HepG2 (cell line): Measurements from ENCODE around the gene MTRF1. TPM values are rescaled to one million over a fixed set of nuclear protein-coding genes. Genes with fewer than 3 reads are reported as not detected.
A peak's percentile ranks its signal among the peaks of the same experiment; 100 is the strongest.

Source experiments
- ETV6 ChIP-seq: sonication (generic); formaldehyde crosslinking; conservative IDR thresholded peaks from 2 replicates; pipeline ENCODE4 v1.4.0; 2020; ENCODE audit warnings: missing genetic modification reagents
- IKZF4 ChIP-seq: sonication (generic); formaldehyde crosslinking; IDR thresholded peaks from 2 replicates; pipeline ENCODE4 v1.5.1; 2020; ENCODE audit warnings: borderline replicate concordance, mild to moderate bottlenecking, low read depth, missing genetic modification reagents; ENCODE audit errors: not compliant biosample characterization
- IRF2 ChIP-seq: IDR thresholded peaks from 2 replicates; pipeline ENCODE4 v1.6.1; 2018; ENCODE audit warnings: missing genetic modification reagents, missing compliant biosample characterization
- KAT8 ChIP-seq: IDR thresholded peaks from 2 replicates; pipeline ENCODE4 v1.6.1; 2016; ENCODE audit warnings: missing genetic modification reagents, missing compliant biosample characterization
- MAFK ChIP-seq, 2 experiments: IDR thresholded peaks in 1 of 2; conservative IDR thresholded peaks in 1 of 2; 2 replicates each; pipeline ENCODE4 v1.6.1; 2011; ENCODE audit warnings: improper control_type of control experiment in 2 of 2, low read length in 2 of 2
- MIER2 ChIP-seq: IDR thresholded peaks from 2 replicates; pipeline ENCODE4 v1.6.1; 2016; ENCODE audit warnings: missing biosample characterization, missing genetic modification reagents
- POGZ ChIP-seq: sonication (generic); formaldehyde crosslinking; IDR thresholded peaks from 2 replicates; pipeline ENCODE4 v1.4.0; 2020; ENCODE audit warnings: mild to moderate bottlenecking, missing genetic modification reagents
- REL ChIP-seq: sonication (generic); formaldehyde crosslinking; conservative IDR thresholded peaks from 2 replicates; pipeline ENCODE4 v1.8.0; 2022; ENCODE audit warnings: mild to moderate bottlenecking, missing genetic modification reagents, moderate library complexity
- SNAPC2 ChIP-seq: sonication (generic); formaldehyde crosslinking; IDR thresholded peaks from 2 replicates; pipeline ENCODE4 v1.8.1; 2022; ENCODE audit warnings: mild to moderate bottlenecking, missing genetic modification reagents
- TOPORS ChIP-seq: sonication (generic); formaldehyde crosslinking; IDR thresholded peaks from 2 replicates; pipeline ENCODE4 v1.8.0; 2023; ENCODE audit warnings: mild to moderate bottlenecking, missing genetic modification reagents
- ZBTB42 ChIP-seq: sonication (generic); formaldehyde crosslinking; IDR thresholded peaks from 2 replicates; pipeline ENCODE4 v1.5.0; 2020; ENCODE audit warnings: mild to moderate bottlenecking, missing genetic modification reagents
- ZFP1 ChIP-seq: IDR thresholded peaks from 2 replicates; pipeline ENCODE4 v1.6.1; 2016
- ZNF280D ChIP-seq: sonication (generic); formaldehyde crosslinking; IDR thresholded peaks from 2 replicates; pipeline ENCODE4 v1.5.1; 2020; ENCODE audit warnings: mild to moderate bottlenecking, missing genetic modification reagents
- ZNF343 ChIP-seq: sonication (generic); formaldehyde crosslinking; IDR thresholded peaks from 2 replicates; pipeline ENCODE4 v1.4.0; 2020; ENCODE audit warnings: mild to moderate bottlenecking, missing genetic modification reagents
- ZNF564 ChIP-seq: sonication (generic); formaldehyde crosslinking; IDR thresholded peaks from 2 replicates; pipeline ENCODE4 v1.8.1; 2023; ENCODE audit warnings: mild to moderate bottlenecking, missing genetic modification reagents
- ZNF781 ChIP-seq: sonication (generic); formaldehyde crosslinking; IDR thresholded peaks from 2 replicates; pipeline ENCODE4 v1.5.1; 2020; ENCODE audit warnings: borderline replicate concordance, mild to moderate bottlenecking, missing genetic modification reagents; ENCODE audit errors: not compliant biosample characterization
- ZNF878 ChIP-seq: sonication (generic); formaldehyde crosslinking; IDR thresholded peaks from 2 replicates; pipeline ENCODE4 v1.8.1; 2023; ENCODE audit warnings: mild to moderate bottlenecking, missing genetic modification reagents, moderate library complexity
- polyA plus RNA-seq, 8 experiments: library from polyadenylated mRNA; depleted of rRNA in 3 of 8; stranded (reverse) in 7 of 8; unstranded in 1 of 8; fragments of >200 nt; fragmentation: Illumina TruSeq in 4 of 8; extraction: Trizol in 4 of 8; gene quantifications; 2 replicates each; pipeline versions ENCODE4 v1.2.1 to v1.2.3, GENCODE V29; 2011 to 2016; ENCODE audit warnings: low read depth in 4 of 8, missing spikeins in 1 of 8, mixed read lengths in 1 of 8; ENCODE audit not compliant: insufficient read depth in 1 of 8
- total RNA-seq, 5 experiments: library from RNA; depleted of rRNA; stranded (reverse); fragments of >200 nt; fragmentation: Illumina TruSeq; extraction: Trizol; gene quantifications; 2 replicates each; pipeline ENCODE4 v1.2.3, GENCODE V29; 2016; ENCODE audit warnings: low read depth in 1 of 5
- TF ChIP-seq, protein P1 (sequence below): sonication (generic); formaldehyde crosslinking; conservative IDR thresholded peaks from 2 replicates; pipeline ENCODE4 v1.4.0; 2020; ENCODE audit warnings: mild to moderate bottlenecking, missing genetic modification reagents, moderate library complexity
- TF ChIP-seq, protein P2 (sequence below): sonication (generic); formaldehyde crosslinking; IDR thresholded peaks from 2 replicates; pipeline ENCODE4 v1.4.0; 2020; ENCODE audit warnings: missing genetic modification reagents, borderline replicate concordance
- TF ChIP-seq, protein P3 (sequence below): IDR thresholded peaks from 2 replicates; pipeline ENCODE4 v1.6.1; 2016; ENCODE audit warnings: missing compliant biosample characterization, missing genetic modification reagents, borderline replicate concordance

Gene MTRF1
- total and polyA plus RNA-seq, 2 of the 13 experiments (the other 11 are each of a cell fraction or from before 2014, with no cell fraction given), result 21.6 to 27.2 TPM

DNA sequence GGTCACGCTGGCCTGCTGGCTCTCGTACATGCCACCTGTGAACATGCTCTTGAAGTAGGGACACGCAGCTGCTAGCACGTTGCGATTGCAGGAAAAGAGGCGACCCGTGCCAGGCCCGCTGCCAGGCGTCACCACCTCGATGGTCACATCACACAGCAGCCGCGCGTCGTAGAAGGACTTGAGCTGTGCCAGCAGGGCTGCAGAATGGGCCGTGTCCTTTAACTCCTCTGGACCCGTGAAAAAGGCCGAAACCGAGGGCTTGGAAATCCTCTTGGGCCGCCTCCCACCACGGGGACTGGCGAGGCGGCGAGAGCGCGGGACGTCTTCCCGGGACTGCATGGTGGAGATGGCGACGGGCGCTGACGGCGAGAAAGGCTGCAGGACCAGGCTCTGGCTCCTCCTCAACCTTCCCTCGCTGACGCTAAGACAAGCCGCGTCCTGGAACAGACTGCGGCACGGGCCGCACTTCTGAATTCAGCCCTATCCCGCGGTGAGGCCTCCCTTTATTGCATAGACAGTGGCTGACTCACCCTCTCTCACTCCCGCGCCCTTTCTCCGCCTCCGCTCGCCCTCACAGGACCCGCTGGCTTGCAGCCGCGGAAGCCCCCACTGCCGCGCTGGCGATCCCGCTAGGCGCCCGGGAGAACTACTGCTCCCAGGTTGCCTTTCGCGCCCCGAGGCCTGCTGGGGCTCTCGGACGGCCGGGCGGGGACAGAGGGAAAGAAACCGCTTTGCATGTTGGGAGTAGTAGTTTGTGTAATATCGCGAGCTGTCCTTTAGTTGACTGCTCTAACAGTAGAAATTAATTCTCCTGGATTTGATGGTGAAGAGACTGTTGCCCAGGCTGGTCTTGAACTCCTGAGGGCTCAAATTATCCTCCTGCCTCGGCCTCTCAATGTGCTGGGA, 69.2 kb downstream of the MTRF1 start, which contains the start of gene KBTBD7 (continued):
- TF ChIP-seq, protein P1, sequence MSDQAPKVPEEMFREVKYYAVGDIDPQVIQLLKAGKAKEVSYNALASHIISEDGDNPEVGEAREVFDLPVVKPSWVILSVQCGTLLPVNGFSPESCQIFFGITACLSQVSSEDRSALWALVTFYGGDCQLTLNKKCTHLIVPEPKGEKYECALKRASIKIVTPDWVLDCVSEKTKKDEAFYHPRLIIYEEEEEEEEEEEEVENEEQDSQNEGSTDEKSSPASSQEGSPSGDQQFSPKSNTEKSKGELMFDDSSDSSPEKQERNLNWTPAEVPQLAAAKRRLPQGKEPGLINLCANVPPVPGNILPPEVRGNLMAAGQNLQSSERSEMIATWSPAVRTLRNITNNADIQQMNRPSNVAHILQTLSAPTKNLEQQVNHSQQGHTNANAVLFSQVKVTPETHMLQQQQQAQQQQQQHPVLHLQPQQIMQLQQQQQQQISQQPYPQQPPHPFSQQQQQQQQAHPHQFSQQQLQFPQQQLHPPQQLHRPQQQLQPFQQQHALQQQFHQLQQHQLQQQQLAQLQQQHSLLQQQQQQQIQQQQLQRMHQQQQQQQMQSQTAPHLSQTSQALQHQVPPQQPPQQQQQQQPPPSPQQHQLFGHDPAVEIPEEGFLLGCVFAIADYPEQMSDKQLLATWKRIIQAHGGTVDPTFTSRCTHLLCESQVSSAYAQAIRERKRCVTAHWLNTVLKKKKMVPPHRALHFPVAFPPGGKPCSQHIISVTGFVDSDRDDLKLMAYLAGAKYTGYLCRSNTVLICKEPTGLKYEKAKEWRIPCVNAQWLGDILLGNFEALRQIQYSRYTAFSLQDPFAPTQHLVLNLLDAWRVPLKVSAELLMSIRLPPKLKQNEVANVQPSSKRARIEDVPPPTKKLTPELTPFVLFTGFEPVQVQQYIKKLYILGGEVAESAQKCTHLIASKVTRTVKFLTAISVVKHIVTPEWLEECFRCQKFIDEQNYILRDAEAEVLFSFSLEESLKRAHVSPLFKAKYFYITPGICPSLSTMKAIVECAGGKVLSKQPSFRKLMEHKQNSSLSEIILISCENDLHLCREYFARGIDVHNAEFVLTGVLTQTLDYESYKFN (CRISPR knock-in tag), result no peak; the same call in none of the 2 replicates
- TF ChIP-seq ZFP1 (CRISPR knock-in tag), result no peak
- no peak for TF ChIP-seq REL (CRISPR knock-in tag)
- TF ChIP-seq POGZ (CRISPR knock-in tag), result peak; percentile 93
- no peak for TF ChIP-seq ZNF878
- TF ChIP-seq IKZF4 (CRISPR knock-in tag), result no peak
- no peak for TF ChIP-seq ZNF781 (CRISPR knock-in tag)
- TF ChIP-seq, protein P2, sequence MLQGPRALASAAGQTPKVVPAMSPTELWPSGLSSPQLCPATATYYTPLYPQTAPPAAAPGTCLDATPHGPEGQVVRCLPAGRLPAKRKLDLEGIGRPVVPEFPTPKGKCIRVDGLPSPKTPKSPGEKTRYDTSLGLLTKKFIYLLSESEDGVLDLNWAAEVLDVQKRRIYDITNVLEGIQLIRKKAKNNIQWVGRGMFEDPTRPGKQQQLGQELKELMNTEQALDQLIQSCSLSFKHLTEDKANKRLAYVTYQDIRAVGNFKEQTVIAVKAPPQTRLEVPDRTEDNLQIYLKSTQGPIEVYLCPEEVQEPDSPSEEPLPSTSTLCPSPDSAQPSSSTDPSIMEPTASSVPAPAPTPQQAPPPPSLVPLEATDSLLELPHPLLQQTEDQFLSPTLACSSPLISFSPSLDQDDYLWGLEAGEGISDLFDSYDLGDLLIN (CRISPR knock-in tag), result peak; percentile 31; the same call in 1 of the 2 replicates
- TF ChIP-seq, protein P3, sequence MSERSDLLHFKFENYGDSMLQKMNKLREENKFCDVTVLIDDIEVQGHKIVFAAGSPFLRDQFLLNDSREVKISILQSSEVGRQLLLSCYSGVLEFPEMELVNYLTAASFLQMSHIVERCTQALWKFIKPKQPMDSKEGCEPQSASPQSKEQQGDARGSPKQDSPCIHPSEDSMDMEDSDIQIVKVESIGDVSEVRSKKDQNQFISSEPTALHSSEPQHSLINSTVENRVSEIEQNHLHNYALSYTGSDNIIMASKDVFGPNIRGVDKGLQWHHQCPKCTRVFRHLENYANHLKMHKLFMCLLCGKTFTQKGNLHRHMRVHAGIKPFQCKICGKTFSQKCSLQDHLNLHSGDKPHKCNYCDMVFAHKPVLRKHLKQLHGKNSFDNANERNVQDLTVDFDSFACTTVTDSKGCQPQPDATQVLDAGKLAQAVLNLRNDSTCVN (CRISPR knock-in tag), result no peak; the same call in 1 of the 2 replicates
- peak; percentile 75; the same call in 1 of the 2 replicates for TF ChIP-seq ZNF280D
- peak; percentile 99 for TF ChIP-seq IRF2
- TF ChIP-seq ZBTB42 (CRISPR knock-in tag), result peak; percentile 62; the same call in 1 of the 2 replicates
- TF ChIP-seq ETV6 (CRISPR knock-in tag), result 0 out of 2 replicates have a peak, but pooled peaks have one; percentile 63
- TF ChIP-seq TOPORS, result peak; percentile 20; the same call in 1 of the 2 replicates
- TF ChIP-seq MAFK (conservative IDR thresholded peaks at IDR 0.05 in 1 of 2, IDR thresholded peaks at IDR 0.05 in 1 of 2; ENCODE audit: low read length in 2 of 2), result no peak
- TF ChIP-seq MIER2, result peak; percentile 70; the same call in 1 of the 2 replicates
- TF ChIP-seq SNAPC2 (CRISPR knock-in tag), result peak; percentile 68; the same call in 1 of the 2 replicates
- peak; percentile 87 for TF ChIP-seq KAT8 (CRISPR knock-in tag)
- no peak for TF ChIP-seq ZNF564 (CRISPR knock-in tag)
- TF ChIP-seq ZNF343 (CRISPR knock-in tag), result peak; percentile 92
